Prostate gland (tissue), 2 donors: Measurements from ENCODE around the gene EOMES. TPM values are rescaled to one million over a fixed set of nuclear protein-coding genes. Genes with fewer than 3 reads are reported as not detected.

ENCODE experiments used
- DNase-seq: peaks from one replicate; pipeline ENCODE4 v3.0.0-alpha.2; 2019; ENCODE audit warnings: low spot score
- H3K27ac ChIP-seq, 2 donors: fragments of 200-600 bp; sonication (generic); 2 replicates each; pipeline ENCODE4 v1.5.1; 2017 to 2019
- H3K27me3 ChIP-seq: fragments of 200-600 bp; sonication (generic); replicated peaks from 2 replicates; pipeline ENCODE4 v1.5.1; 2019; ENCODE audit not compliant: insufficient read depth
- H3K36me3 ChIP-seq, 2 donors: fragments of 200-600 bp; sonication (generic); 1 replicate in 1 of 2; 2 replicates in 1 of 2; pipeline versions ENCODE4 v1.5.1 to v1.8.1; 2017 to 2019
- H3K4me1 ChIP-seq: fragments of 200-600 bp; sonication (generic); replicated peaks from 2 replicates; pipeline ENCODE4 v1.5.1; 2019
- H3K4me3 ChIP-seq, 2 donors: fragments of 200-600 bp; sonication (generic); 2 replicates each; pipeline ENCODE4 v1.5.1; 2017 to 2019
- H3K9me3 ChIP-seq: fragments of 200-600 bp; sonication (generic); 2 replicates; pipeline ENCODE4 v1.5.1; 2017
- POLR2A ChIP-seq: fragments of 450-650 bp; IDR thresholded peaks from one replicate; pipeline ENCODE4 v1.6.1; 2016; ENCODE audit warnings: antibody characterized with exemption, mild to moderate bottlenecking
- POLR2AphosphoS5 ChIP-seq: sonication (generic); formaldehyde crosslinking; IDR thresholded peaks from one replicate; pipeline ENCODE4 v1.6.1; 2017; ENCODE audit warnings: antibody characterized with exemption
- whole genome bisulfite sequencing: methylation state at CpG from one replicate; pipeline ENCODE4 v1.1.5; 2018; 5-methylcytosine and 5-hydroxymethylcytosine counted together
- intact Hi-C: fragments of 100-400 bp; cut with DNase I; formaldehyde crosslinking; loops from one replicate; pipeline ENCODE4 v1.14.2; 2022
- total RNA-seq, 2 donors: library from RNA; depleted of rRNA; stranded (reverse); fragments of >200 nt; gene quantifications; one replicate each; pipeline ENCODE4 v1.1.0, GENCODE V29; 2016
- TF ChIP-seq, protein P1 (sequence below), 4 experiments: fragments of 200-600 bp in 2 of 4; fragments of 450-650 bp in 2 of 4; sonication (generic) in 2 of 4; IDR thresholded peaks; 1 replicate in 3 of 4; 2 replicates in 1 of 4; pipeline ENCODE4 v1.5.1; 2016 to 2019; ENCODE audit warnings: antibody characterized with exemption in 4 of 4, mild to moderate bottlenecking in 2 of 4, moderate library complexity in 2 of 4

The EOMES gene
- total RNA-seq, 2 donors from 2014 or later, result 0.46 TPM; not detected in 1

DNA sequence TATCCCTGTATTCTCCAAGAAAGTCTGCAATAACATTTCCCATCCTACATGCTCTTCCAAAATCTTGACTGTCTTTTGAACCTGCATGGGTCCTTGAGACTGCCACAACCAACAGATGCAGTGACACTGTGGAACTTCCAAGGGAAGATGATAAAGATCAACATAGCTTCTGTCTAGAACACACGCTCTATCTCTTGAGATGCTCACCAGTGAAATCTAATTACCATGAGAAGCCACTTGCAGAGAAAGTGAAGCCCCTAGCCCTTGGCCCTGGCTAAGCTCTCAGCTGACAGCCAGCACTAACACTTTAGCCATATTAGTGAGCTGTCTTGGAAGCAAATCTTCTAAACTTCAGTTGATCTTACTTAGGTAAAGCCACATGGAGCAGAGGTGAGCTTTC lies 36.6 kb downstream of the EOMES start:
- Histone ChIP-seq H3K9me3 (no peaks in the 10 kb centered on the region), H3K4me3 (no peak overlapping the region), H3K36me3 (no peaks in the 10 kb centered on the region), H3K4me1 (no peaks in the 10 kb centered on the region), H3K27ac (no peak overlapping the region), H3K27me3 (no peaks in the 10 kb centered on the region)
- 60% methylated on average over 1 of the region's 1 CpG for WGBS
- TF ChIP-seq, protein P1, sequence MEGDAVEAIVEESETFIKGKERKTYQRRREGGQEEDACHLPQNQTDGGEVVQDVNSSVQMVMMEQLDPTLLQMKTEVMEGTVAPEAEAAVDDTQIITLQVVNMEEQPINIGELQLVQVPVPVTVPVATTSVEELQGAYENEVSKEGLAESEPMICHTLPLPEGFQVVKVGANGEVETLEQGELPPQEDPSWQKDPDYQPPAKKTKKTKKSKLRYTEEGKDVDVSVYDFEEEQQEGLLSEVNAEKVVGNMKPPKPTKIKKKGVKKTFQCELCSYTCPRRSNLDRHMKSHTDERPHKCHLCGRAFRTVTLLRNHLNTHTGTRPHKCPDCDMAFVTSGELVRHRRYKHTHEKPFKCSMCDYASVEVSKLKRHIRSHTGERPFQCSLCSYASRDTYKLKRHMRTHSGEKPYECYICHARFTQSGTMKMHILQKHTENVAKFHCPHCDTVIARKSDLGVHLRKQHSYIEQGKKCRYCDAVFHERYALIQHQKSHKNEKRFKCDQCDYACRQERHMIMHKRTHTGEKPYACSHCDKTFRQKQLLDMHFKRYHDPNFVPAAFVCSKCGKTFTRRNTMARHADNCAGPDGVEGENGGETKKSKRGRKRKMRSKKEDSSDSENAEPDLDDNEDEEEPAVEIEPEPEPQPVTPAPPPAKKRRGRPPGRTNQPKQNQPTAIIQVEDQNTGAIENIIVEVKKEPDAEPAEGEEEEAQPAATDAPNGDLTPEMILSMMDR (IDR thresholded peaks at IDR 0.05), result no peak
- TF ChIP-seq POLR2A, result no peak
- TF ChIP-seq POLR2AphosphoS5, result no peak
- no peak for DNase-seq
- intact Hi-C loops, result loop anchor here (10.0 kb wide), 1 partner anchor 551 kb away; no protein-coding TSS in a partner anchor

DNA sequence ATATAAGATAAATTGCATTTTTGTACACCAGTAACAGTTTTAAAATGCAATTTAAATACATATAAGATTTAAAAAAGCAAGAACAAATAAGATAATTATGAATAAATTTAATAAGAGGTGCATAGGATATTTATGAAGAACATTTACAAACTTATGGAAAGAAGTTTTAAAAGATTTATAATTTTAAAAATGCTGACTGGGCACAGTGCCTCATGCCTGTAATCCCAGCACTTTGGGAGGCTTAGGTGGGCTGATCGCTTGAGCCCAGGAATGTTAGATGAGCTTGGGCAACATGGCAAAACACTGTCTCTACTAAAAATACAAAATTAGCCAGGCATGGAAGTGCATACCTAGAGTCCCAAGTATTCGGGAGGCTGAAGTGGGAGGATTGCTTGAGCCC lies 37.8 kb downstream of the EOMES start:
- intact Hi-C loops, result loop anchor here (10.0 kb wide), 1 partner anchor 550 kb away; no protein-coding TSS in a partner anchor
- Histone ChIP-seq H3K9me3 (no peaks in the 10 kb centered on the region), H3K27ac (no peak overlapping the region), H3K27me3 (no peaks in the 10 kb centered on the region), H3K4me3 (no peak overlapping the region), H3K36me3 (no peaks in the 10 kb centered on the region), H3K4me1 (no peaks in the 10 kb centered on the region)
- no peak for DNase-seq
- WGBS, result 90% methylated on average over 2 of the region's 2 CpGs
- TF ChIP-seq, protein P1 (IDR thresholded peaks at IDR 0.05), result no peak
- TF ChIP-seq POLR2AphosphoS5, result no peak
- TF ChIP-seq POLR2A, result no peak

DNA sequence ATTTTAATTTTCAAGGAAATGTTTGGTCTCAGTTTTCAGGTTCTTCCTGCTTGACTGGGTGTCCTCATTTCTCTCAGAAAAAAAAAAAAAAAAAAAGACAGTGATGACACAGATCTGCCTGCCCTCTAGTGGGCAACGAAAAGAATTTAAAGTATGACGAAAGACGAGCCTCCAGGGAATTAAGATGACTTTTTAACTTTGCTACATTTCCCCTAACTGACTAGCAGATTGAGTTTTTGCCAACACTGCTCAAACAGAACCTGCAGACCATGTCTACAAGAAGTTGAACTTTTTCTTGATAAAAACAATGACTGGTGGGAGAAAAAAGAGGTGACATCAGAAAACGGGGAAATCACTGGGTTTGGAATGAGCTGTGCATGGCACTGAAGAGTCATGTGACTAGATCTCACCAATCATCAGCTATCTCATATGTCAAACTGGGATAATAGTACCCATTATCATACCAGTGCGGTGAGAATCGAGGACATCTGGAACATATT lies 40.8 kb downstream of the EOMES start:
- Histone ChIP-seq H3K4me1 (no peaks in the 10 kb centered on the region), H3K27me3 (no peaks in the 10 kb centered on the region), H3K4me3 (no peak overlapping the region), H3K9me3 (no peaks in the 10 kb centered on the region), H3K27ac (peak overlapping the region; percentile 60 to 63), H3K36me3 (no peaks in the 10 kb centered on the region)
- no peak for TF ChIP-seq POLR2A
- peak; percentile 53 for TF ChIP-seq POLR2AphosphoS5
- TF ChIP-seq, protein P1 (IDR thresholded peaks at IDR 0.05), result peak; percentile 58 to 74 (median 68)
- 10% methylated on average over 6 of the region's 6 CpGs for WGBS
- DNase-seq, result peak; percentile 24
- intact Hi-C loops, result loop anchor here (10.0 kb wide), 1 partner anchor 546 kb away; no protein-coding TSS in a partner anchor

DNA sequence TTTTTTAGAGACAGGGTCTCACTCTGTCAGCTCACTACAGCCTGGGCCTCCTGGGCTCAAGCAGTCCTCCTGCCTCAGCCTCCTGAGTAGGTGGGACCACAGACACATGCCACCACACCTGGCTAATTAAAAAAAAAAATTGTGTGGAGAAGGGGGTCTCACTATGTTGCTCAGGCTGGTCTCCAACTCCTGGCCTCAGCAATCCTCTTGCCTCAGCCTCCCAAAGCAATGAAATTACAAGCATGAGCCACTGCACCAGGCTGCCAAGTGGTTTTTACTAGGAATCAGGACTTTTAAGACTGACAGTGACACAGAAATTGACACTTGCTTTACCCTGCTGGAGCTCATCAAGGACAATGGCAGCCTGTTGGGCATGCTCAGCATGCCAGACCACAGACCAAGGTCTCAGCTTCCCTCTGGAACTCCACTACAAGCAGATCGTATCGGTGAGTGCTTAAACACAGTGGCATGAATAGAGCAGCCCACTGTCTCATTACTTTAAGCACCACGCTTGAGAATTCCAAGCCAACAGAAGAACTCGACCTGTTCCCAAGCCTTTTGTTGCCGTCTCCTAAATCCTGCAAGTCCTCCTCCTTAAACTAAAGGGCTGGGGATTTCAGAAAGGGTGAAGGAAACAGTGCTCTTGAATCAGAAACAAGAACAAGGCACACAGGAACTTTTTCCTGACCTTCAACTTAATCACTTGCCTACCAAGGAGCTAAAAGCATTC lies 41.4 kb downstream of the EOMES start:
- Histone ChIP-seq H3K36me3 (no peaks in the 10 kb centered on the region), H3K27me3 (no peaks in the 10 kb centered on the region), H3K27ac (peak overlapping the region; percentile 60 to 63), H3K4me3 (no peak overlapping the region), H3K4me1 (no peaks in the 10 kb centered on the region), H3K9me3 (no peaks in the 10 kb centered on the region)
- DNase-seq, result no peak
- WGBS, result 32% methylated on average over 5 of the region's 5 CpGs
- no peak for TF ChIP-seq POLR2A
- TF ChIP-seq, protein P1 (IDR thresholded peaks at IDR 0.05), result no peak
- no peak for TF ChIP-seq POLR2AphosphoS5
- intact Hi-C loops, result loop anchor here (10.0 kb wide), 1 partner anchor 546 kb away; no protein-coding TSS in a partner anchor

DNA sequence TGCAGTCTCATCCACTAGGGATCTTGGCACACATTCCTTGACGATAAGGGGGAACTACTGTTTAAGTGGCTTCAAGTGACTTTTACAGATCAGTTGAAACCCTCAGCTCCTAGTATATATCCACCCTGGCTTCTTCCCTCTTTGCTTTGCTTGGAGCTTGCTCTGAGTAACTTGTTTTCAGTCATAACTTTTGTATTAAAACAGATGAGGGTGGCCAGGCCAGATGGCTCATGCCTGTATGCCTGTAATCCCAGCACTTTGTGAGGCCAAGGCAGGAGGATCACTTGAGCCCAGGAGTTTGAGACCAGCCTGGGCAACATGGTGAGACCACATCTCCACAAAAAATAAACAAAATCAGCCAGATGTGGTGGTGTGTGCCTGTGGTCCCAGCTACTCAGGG lies 42.4 kb downstream of the EOMES start:
- H3K36me3 ChIP-seq, result no peaks in the 10 kb centered on the region
- TF ChIP-seq, protein P1 (IDR thresholded peaks at IDR 0.05), result no peak
- TF ChIP-seq POLR2A (no peak), POLR2AphosphoS5 (no peak)
- H3K9me3 ChIP-seq, result no peaks in the 10 kb centered on the region
- no peaks in the 10 kb centered on the region for H3K27me3 ChIP-seq
- H3K27ac ChIP-seq, result no peak overlapping the region
- no peaks in the 10 kb centered on the region for H3K4me1 ChIP-seq
- no peak overlapping the region for H3K4me3 ChIP-seq
- intact Hi-C loops, result loop anchor here (5.0 to 10.0 kb wide), 2 partner anchors 367 to 545 kb away; no protein-coding TSS in a partner anchor
- no peak for DNase-seq
- WGBS, result 90% methylated on average over 1 of the region's 1 CpG
